ENCODE measurements around the gene CDC25B.
A peak's percentile ranks its signal among the peaks of the same experiment; 100 is the strongest.

Gene CDC25B

DNA sequence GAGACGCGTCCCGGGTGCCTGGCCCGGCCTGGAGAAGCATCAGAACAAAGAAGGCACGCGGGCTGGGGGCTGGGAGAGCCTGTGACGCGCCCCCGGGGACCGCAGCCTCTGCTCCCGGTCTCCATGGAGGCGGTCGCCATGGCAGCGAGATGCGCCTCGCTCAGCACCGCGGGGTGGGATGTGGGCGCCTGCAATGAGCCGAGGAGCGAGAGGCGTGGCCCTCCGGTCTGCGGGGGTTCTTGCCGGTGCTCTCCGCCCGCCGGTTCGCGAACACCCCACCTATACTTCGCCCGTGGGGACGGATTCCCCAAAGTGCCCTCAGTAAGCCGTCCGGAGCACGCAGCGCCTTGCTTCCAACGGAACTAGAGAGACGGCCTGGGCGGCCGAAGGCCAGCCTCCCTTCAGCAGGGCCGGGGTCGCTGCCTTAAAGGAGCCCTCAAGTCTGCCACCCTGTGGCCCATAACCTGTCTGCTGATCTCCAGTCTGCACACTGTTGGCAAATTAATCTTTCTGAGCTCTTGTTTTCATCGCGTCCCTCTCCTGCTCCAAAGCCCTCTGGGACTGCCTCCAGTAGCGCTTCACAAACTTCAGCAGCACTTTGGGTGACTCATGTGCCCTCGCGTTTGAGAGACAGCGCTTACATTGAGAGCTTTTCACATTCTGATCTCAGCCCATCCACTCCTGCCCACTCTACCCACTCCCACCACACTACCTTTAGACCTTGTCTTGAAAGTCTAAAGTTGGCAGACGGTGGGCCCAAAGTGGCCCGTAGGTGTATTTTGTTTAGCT, 27.6 kb upstream of the CDC25B start:
- peak; percentile 86 to 91 (median 90) for DNase-seq
- Histone ChIP-seq H3K4me3 (ENCODE audit: control insufficient read depth in 1 of 7, extremely low read depth in 1 of 7, insufficient read depth in 4 of 7, low read depth in 2 of 7, low read length in 6 of 7) (peak overlapping the region; percentile 25 to 89 (median 68)), H3K36me3 (ENCODE audit: control insufficient read depth in 4 of 4, insufficient read depth in 4 of 4, low read length in 3 of 4) (peaks cover 0 to 3% (median 0%) of the 10 kb centered on the region in 4 experiments), H3K27me3 (replicated peaks in 2 of 5; ENCODE audit: control insufficient read depth in 4 of 5, insufficient read depth in 5 of 5, low read length in 4 of 5) (no peaks in the 10 kb centered on the region), H3K9me3 (ENCODE audit: control extremely low read depth in 1 of 5, control insufficient read depth in 4 of 5, insufficient read depth in 2 of 5, low read depth in 1 of 5, low read length in 4 of 5) (no peaks in the 10 kb centered on the region), H3K27ac (ENCODE audit: insufficient read depth in 1 of 2, low read depth in 1 of 2, low read length in 2 of 2, poor library complexity in 1 of 2, severe bottlenecking in 2 of 2) (peak overlapping the region; percentile 72 to 90), H3K4me1 (ENCODE audit: control extremely low read depth in 1 of 4, control insufficient read depth in 4 of 4, insufficient read depth in 4 of 4, low read length in 3 of 4) (peaks cover 2 to 63% (median 34%) of the 10 kb centered on the region in 4 experiments)
- CTCF ChIA-PET, result interaction anchor here (0.7 to 14.5 kb wide), 20 partner anchors 9 to 100 kb away, joined by 3 to 216 read pairs (median 4); partner anchors contain the start of genes AP5S1, CDC25B and SPEF1
- 2% methylated on average over 39 of the region's 51 CpGs for WGBS (ENCODE audit: insufficient coverage)
- POLR2A ChIA-PET, result no interaction called here

DNA sequence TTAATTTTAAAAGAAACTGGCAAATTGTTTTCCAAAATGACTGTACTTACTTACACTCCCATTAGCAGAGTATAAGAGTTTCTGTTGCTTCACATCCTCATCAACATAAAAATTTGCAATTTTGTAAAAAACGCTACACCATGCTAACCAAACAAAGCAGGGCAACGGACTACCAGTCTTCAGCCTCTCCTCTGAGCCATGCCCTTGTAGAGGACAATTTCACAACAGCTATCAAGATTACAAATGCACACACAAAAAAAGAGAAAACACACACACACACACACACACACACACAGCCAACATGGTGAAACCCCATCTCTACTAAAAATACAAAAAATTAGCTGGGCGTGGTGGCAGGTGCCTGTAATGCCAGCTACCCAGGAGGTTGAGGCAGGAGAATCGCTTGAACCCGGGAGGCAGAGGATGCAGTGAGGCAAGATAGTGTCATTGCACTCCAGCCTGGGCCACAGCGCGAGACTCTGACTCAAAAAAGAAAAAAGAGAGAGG, 24.5 kb upstream of the CDC25B start:
- WGBS (ENCODE audit: insufficient coverage), result 100% methylated on average over 3 of the region's 7 CpGs
- DNase-seq, result no peak
- POLR2A ChIA-PET, result interaction anchor here (0.6 kb wide), 1 partner anchor 71 kb away, joined by 3 read pairs; no protein-coding TSS in a partner anchor

GRCh38 chr20:3775457-3776108, 20.5 kb upstream of the CDC25B start:
- Histone ChIP-seq H3K27me3 (replicated peaks in 2 of 5; ENCODE audit: control insufficient read depth in 4 of 5, insufficient read depth in 5 of 5, low read length in 4 of 5) (peaks cover 0 to 35% (median 18%) of the 10 kb centered on the region in 5 experiments), H3K4me3 (ENCODE audit: control insufficient read depth in 1 of 7, extremely low read depth in 1 of 7, insufficient read depth in 4 of 7, low read depth in 2 of 7, low read length in 6 of 7) (no peak overlapping the region), H3K27ac (ENCODE audit: insufficient read depth in 1 of 2, low read depth in 1 of 2, low read length in 2 of 2, poor library complexity in 1 of 2, severe bottlenecking in 2 of 2) (no peak overlapping the region), H3K36me3 (ENCODE audit: control insufficient read depth in 4 of 4, insufficient read depth in 4 of 4, low read length in 3 of 4) (no peaks in the 10 kb centered on the region), H3K9me3 (ENCODE audit: control extremely low read depth in 1 of 5, control insufficient read depth in 4 of 5, insufficient read depth in 2 of 5, low read depth in 1 of 5, low read length in 4 of 5) (peaks cover 0 to 2% (median 0%) of the 10 kb centered on the region in 5 experiments), H3K4me1 (ENCODE audit: control extremely low read depth in 1 of 4, control insufficient read depth in 4 of 4, insufficient read depth in 4 of 4, low read length in 3 of 4) (peaks cover 2 to 18% (median 16%) of the 10 kb centered on the region in 4 experiments)
- POLR2A ChIA-PET, result no interaction called here
- CTCF ChIA-PET, result interaction anchor here (1.2 to 14.5 kb wide), 3 partner anchors 10 to 59 kb away, joined by 3 to 216 read pairs (median 7); no protein-coding TSS in a partner anchor
- WGBS (ENCODE audit: insufficient coverage), result 100% methylated on average over 2 of the region's 4 CpGs
- no peak for DNase-seq

More for the DNA sequence above, 24.5 kb upstream of the CDC25B start:
- no peak overlapping the region for H3K4me3 ChIP-seq (ENCODE audit: control insufficient read depth in 1 of 7, extremely low read depth in 1 of 7, insufficient read depth in 4 of 7, low read depth in 2 of 7, low read length in 6 of 7)
- no peaks in the 10 kb centered on the region for H3K36me3 ChIP-seq (ENCODE audit: control insufficient read depth in 4 of 4, insufficient read depth in 4 of 4, low read length in 3 of 4)
- H3K27ac ChIP-seq (ENCODE audit: insufficient read depth in 1 of 2, low read depth in 1 of 2, low read length in 2 of 2, poor library complexity in 1 of 2, severe bottlenecking in 2 of 2), result no peak overlapping the region
- peaks cover 2 to 33% (median 23%) of the 10 kb centered on the region in 4 experiments for H3K4me1 ChIP-seq (ENCODE audit: control extremely low read depth in 1 of 4, control insufficient read depth in 4 of 4, insufficient read depth in 4 of 4, low read length in 3 of 4)
- peaks cover 0 to 4% (median 0%) of the 10 kb centered on the region in 5 experiments for H3K27me3 ChIP-seq (replicated peaks in 2 of 5; ENCODE audit: control insufficient read depth in 4 of 5, insufficient read depth in 5 of 5, low read length in 4 of 5)
- H3K9me3 ChIP-seq (ENCODE audit: control extremely low read depth in 1 of 5, control insufficient read depth in 4 of 5, insufficient read depth in 2 of 5, low read depth in 1 of 5, low read length in 4 of 5), result peaks cover 0 to 2% (median 0%) of the 10 kb centered on the region in 5 experiments
- CTCF ChIA-PET, result interaction anchor here (1.0 to 14.5 kb wide), 4 partner anchors 10 to 55 kb away, joined by 3 to 216 read pairs (median 4); partner anchors contain the start of genes AP5S1 and SPEF1

DNA sequence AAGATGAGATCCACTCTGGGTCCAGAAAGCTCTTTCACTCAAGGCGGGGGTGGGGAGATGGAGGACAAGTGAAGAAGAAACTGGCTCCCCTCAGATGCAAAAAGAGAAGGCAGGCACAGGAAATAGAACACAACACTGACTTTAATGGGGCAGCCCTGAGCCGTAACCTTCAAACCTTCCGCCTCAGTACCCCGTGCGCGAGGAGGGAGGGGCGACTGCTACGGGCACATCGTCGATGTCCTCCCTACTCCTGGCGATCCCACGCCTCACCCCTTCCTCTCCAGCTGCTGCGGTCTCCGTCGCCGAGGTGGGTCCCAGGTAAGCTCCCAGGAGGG, 18.8 kb upstream of the CDC25B start:
- H3K4me1 ChIP-seq (ENCODE audit: control extremely low read depth in 1 of 4, control insufficient read depth in 4 of 4, insufficient read depth in 4 of 4, low read length in 3 of 4), result peaks cover 0 to 25% (median 22%) of the 10 kb centered on the region in 4 experiments
- H3K9me3 ChIP-seq (ENCODE audit: control extremely low read depth in 1 of 5, control insufficient read depth in 4 of 5, insufficient read depth in 2 of 5, low read depth in 1 of 5, low read length in 4 of 5), result peaks cover 0 to 2% (median 0%) of the 10 kb centered on the region in 5 experiments
- peak overlapping the region; percentile 3 to 74 (median 54) for H3K4me3 ChIP-seq (ENCODE audit: control insufficient read depth in 1 of 7, extremely low read depth in 1 of 7, insufficient read depth in 4 of 7, low read depth in 2 of 7, low read length in 6 of 7)
- no peak overlapping the region for H3K27ac ChIP-seq (ENCODE audit: insufficient read depth in 1 of 2, low read depth in 1 of 2, low read length in 2 of 2, poor library complexity in 1 of 2, severe bottlenecking in 2 of 2)
- H3K27me3 ChIP-seq (replicated peaks in 2 of 5; ENCODE audit: control insufficient read depth in 4 of 5, insufficient read depth in 5 of 5, low read length in 4 of 5), result peaks cover 0 to 35% (median 18%) of the 10 kb centered on the region in 5 experiments
- H3K36me3 ChIP-seq (ENCODE audit: control insufficient read depth in 4 of 4, insufficient read depth in 4 of 4, low read length in 3 of 4), result no peaks in the 10 kb centered on the region
- DNase-seq, result no peak
- 13% methylated on average over 12 of the region's 16 CpGs for WGBS (ENCODE audit: insufficient coverage)
- POLR2A ChIA-PET, result interaction anchor here (0.6 kb wide), 1 partner anchor 203 kb away, joined by 4 read pairs; no protein-coding TSS in a partner anchor
- CTCF ChIA-PET, result interaction anchor here (0.6 to 1.4 kb wide), 6 partner anchors 8 to 66 kb away, joined by 3 to 4 read pairs (median 4); partner anchors contain the start of gene CENPB

DNA sequence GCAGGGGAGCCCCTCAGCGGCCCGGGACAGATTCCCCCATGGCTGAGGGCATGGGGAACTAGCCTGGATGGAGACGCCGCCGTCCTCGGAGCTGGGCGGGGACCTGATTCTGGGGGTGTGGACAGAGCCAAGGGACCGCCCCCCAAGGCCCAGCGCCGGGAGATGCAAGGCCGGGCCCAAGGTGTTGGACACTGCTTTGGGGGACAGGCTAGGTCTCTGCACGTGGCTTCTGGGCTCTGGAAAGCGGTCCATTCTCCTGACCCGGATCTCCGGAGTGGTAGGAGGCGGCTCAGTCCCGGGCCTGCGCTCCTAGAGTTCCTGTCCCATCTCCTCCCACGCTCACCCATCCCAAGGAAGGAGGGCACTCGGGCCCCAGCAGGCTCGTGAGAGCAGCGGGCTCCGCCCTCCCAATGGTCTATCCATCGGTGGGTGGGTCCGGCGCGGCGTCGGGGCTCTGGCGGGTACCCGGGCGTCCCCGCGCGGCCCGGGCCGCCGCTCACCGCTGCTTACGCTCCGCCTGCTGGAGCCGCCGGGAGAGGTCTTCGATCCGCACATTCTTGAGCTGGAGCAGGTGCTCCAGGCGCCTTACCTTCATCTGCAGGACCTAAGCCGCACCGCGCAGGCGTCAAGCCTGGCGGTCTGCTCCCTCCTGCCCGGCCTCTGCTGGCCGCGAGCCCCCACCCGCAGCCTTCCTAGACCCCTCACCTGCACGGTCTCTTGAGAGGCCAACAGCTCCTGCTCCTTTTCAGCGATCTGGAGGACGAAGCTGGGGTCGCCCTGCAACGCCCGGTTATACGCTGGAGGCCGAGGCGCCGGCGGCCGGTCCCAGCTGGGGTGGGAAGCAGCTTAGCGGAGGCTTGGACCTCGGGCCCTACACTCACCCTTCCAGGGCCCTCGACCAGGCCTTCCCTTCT, 18.1 kb upstream of the CDC25B start:
- H3K27ac ChIP-seq (ENCODE audit: insufficient read depth in 1 of 2, low read depth in 1 of 2, low read length in 2 of 2, poor library complexity in 1 of 2, severe bottlenecking in 2 of 2), result no peak overlapping the region
- H3K27me3 ChIP-seq (replicated peaks in 2 of 5; ENCODE audit: control insufficient read depth in 4 of 5, insufficient read depth in 5 of 5, low read length in 4 of 5), result peaks cover 0 to 35% (median 18%) of the 10 kb centered on the region in 5 experiments
- DNase-seq, result peak in 2 of 3 donors; percentile 43 to 48
- CTCF ChIA-PET, result interaction anchor here (0.6 to 1.5 kb wide), 15 partner anchors 8 to 106 kb away, joined by 3 to 8 read pairs (median 3); partner anchors contain the start of genes AP5S1 and CENPB
- peak overlapping the region; percentile 3 to 74 (median 54) for H3K4me3 ChIP-seq (ENCODE audit: control insufficient read depth in 1 of 7, extremely low read depth in 1 of 7, insufficient read depth in 4 of 7, low read depth in 2 of 7, low read length in 6 of 7)
- WGBS (ENCODE audit: insufficient coverage), result 1% methylated on average over 58 of the region's 70 CpGs
- H3K4me1 ChIP-seq (ENCODE audit: control extremely low read depth in 1 of 4, control insufficient read depth in 4 of 4, insufficient read depth in 4 of 4, low read length in 3 of 4), result peaks cover 0 to 25% (median 22%) of the 10 kb centered on the region in 4 experiments
- POLR2A ChIA-PET, result interaction anchor here (0.5 to 0.8 kb wide), 2 partner anchors 71 to 687 kb away, joined by 3 read pairs; no protein-coding TSS in a partner anchor
- peaks cover 0 to 2% (median 0%) of the 10 kb centered on the region in 5 experiments for H3K9me3 ChIP-seq (ENCODE audit: control extremely low read depth in 1 of 5, control insufficient read depth in 4 of 5, insufficient read depth in 2 of 5, low read depth in 1 of 5, low read length in 4 of 5)
- H3K36me3 ChIP-seq (ENCODE audit: control insufficient read depth in 4 of 4, insufficient read depth in 4 of 4, low read length in 3 of 4), result no peaks in the 10 kb centered on the region

DNA sequence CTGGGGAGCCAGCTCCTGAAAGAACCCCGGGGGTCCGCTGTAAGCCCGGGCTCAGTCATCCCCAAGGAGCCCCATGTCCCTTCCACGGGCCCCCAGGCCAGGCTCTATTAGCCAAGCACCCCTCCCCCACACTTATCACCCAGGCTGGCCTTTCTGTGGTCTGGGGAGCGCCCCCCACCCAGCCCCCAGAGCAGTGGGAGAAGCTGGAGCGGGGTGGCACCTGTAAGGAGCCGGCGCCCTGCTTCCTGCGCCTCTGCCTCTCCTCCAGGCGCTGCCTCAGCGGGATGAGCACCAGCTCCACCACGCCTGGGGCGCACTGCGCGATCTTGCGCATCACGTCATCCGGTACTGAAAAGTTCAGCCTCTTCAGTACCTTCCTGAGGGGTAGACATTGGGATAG, 17.1 kb upstream of the CDC25B start:
- Histone ChIP-seq H3K4me1 (ENCODE audit: control extremely low read depth in 1 of 4, control insufficient read depth in 4 of 4, insufficient read depth in 4 of 4, low read length in 3 of 4) (peaks cover 0 to 25% (median 22%) of the 10 kb centered on the region in 4 experiments), H3K4me3 (ENCODE audit: control insufficient read depth in 1 of 7, extremely low read depth in 1 of 7, insufficient read depth in 4 of 7, low read depth in 2 of 7, low read length in 6 of 7) (no peak overlapping the region), H3K27ac (ENCODE audit: insufficient read depth in 1 of 2, low read depth in 1 of 2, low read length in 2 of 2, poor library complexity in 1 of 2, severe bottlenecking in 2 of 2) (no peak overlapping the region), H3K9me3 (ENCODE audit: control extremely low read depth in 1 of 5, control insufficient read depth in 4 of 5, insufficient read depth in 2 of 5, low read depth in 1 of 5, low read length in 4 of 5) (peaks cover 0 to 2% (median 0%) of the 10 kb centered on the region in 5 experiments), H3K27me3 (replicated peaks in 2 of 5; ENCODE audit: control insufficient read depth in 4 of 5, insufficient read depth in 5 of 5, low read length in 4 of 5) (peaks cover 0 to 35% (median 18%) of the 10 kb centered on the region in 5 experiments), H3K36me3 (ENCODE audit: control insufficient read depth in 4 of 4, insufficient read depth in 4 of 4, low read length in 3 of 4) (peaks cover 0 to 4% (median 2%) of the 10 kb centered on the region in 4 experiments)
- DNase-seq, result no peak
- ChIA-PET CTCF (interaction anchor here (0.6 to 1.5 kb wide), 11 partner anchors 10 to 1176 kb away, joined by 3 to 8 read pairs (median 4); partner anchors contain the start of gene AP5S1), POLR2A (no interaction called here)
- 38% methylated on average over 16 of the region's 18 CpGs for WGBS (ENCODE audit: insufficient coverage)
